ENCODE data around the gene LRRC26. TPM values are rescaled to one million over a fixed set of nuclear protein-coding genes. Genes with fewer than 3 reads are reported as not detected.
"Not testable (repeated sequence)": the region's sequence is repeated elsewhere in the genome, so short reads cannot be mapped to it uniquely, and the experiment has no call there.

LRRC26 gene
- polyA plus RNA-seq, 6 donors from 2014 or later = not detected

GRCh38 chr9:137136261-137136880, 33.5 kb downstream of the LRRC26 start:
- no peak overlapping the region for H3K27ac Mint-ChIP-seq
- H3K36me3 Mint-ChIP-seq = no peaks in the 10 kb centered on the region
- ATAC-seq (ENCODE audit: low read depth in 2 of 2) (peak in 1 of 2 donors; percentile 18), DNase-seq (no peak)
- peaks cover 9 to 12% (median 11%) of the 10 kb centered on the region in 3 donors for H3K4me1 Mint-ChIP-seq
- H3K27me3 Mint-ChIP-seq = peaks cover 24 to 60% (median 43%) of the 10 kb centered on the region in 3 donors
- peak overlapping the region in 2 of 8 donors; percentile 24 to 40 for H3K4me3 Mint-ChIP-seq
- no peaks in the 10 kb centered on the region for H3K9me3 Mint-ChIP-seq

GRCh38 chr9:137135154-137135553, 34.7 kb downstream of the LRRC26 start:
- not testable (repeated sequence) for H3K4me3 Mint-ChIP-seq; H3K9me3 Mint-ChIP-seq; ATAC-seq (ENCODE audit: low read depth in 2 of 2); H3K36me3 Mint-ChIP-seq; DNase-seq; H3K27ac Mint-ChIP-seq
- Mint-ChIP-seq H3K4me1 (peaks cover 13 to 17% (median 15%) of the 10 kb centered on the region in 3 donors), H3K27me3 (peaks cover 19 to 48% (median 36%) of the 10 kb centered on the region in 3 donors)

GRCh38 chr9:137134191-137134590, 35.7 kb downstream of the LRRC26 start:
- ATAC-seq (ENCODE audit: low read depth in 2 of 2) = no peak
- peaks cover 10 to 17% (median 15%) of the 10 kb centered on the region in 3 donors for H3K4me1 Mint-ChIP-seq
- H3K4me3 Mint-ChIP-seq = no peak overlapping the region
- H3K27ac Mint-ChIP-seq = no peak overlapping the region
- H3K36me3 Mint-ChIP-seq = no peaks in the 10 kb centered on the region
- DNase-seq = no peak
- H3K9me3 Mint-ChIP-seq = peaks cover 0 to 2% (median 0%) of the 10 kb centered on the region in 7 donors
- peaks cover 18 to 39% (median 28%) of the 10 kb centered on the region in 3 donors for H3K27me3 Mint-ChIP-seq

GRCh38 chr9:137130176-137130755, 39.6 kb downstream of the LRRC26 start:
- H3K4me3 Mint-ChIP-seq = peak overlapping the region; percentile 71 to 94 (median 82)
- peaks cover 27 to 38% (median 31%) of the 10 kb centered on the region in 3 donors for H3K4me1 Mint-ChIP-seq
- peaks cover 0 to 2% (median 0%) of the 10 kb centered on the region in 7 donors for H3K9me3 Mint-ChIP-seq
- H3K27ac Mint-ChIP-seq = peak overlapping the region in 4 of 6 donors; percentile 56 to 93 (median 71)
- no peaks in the 10 kb centered on the region for H3K36me3 Mint-ChIP-seq
- DNase-seq = no peak
- peaks cover 0 to 7% (median 4%) of the 10 kb centered on the region in 3 donors for H3K27me3 Mint-ChIP-seq
- ATAC-seq (ENCODE audit: low read depth in 2 of 2) = no peak

GRCh38 chr9:137129456-137130175, 40.2 kb downstream of the LRRC26 start:
- Mint-ChIP-seq H3K27ac (peak overlapping the region; percentile 36 to 99 (median 87)), H3K27me3 (peaks cover 0 to 4% (median 2%) of the 10 kb centered on the region in 3 donors), H3K4me3 (peak overlapping the region; percentile 85 to 99 (median 93)), H3K4me1 (peaks cover 27 to 38% (median 31%) of the 10 kb centered on the region in 3 donors), H3K9me3 (peaks cover 0 to 2% (median 0%) of the 10 kb centered on the region in 7 donors), H3K36me3 (no peaks in the 10 kb centered on the region)
- ATAC-seq (ENCODE audit: low read depth in 2 of 2) (peak; percentile 93 to 94), DNase-seq (peak; percentile 91)

GRCh38 chr9:137128862-137129455, 40.9 kb downstream of the LRRC26 start:
- peak in 1 of 2 donors; percentile 3 for ATAC-seq (ENCODE audit: low read depth in 2 of 2)
- H3K27ac Mint-ChIP-seq = peak overlapping the region; percentile 91 to 100 (median 98)
- H3K27me3 Mint-ChIP-seq = peaks cover 0 to 4% (median 0%) of the 10 kb centered on the region in 3 donors
- DNase-seq = no peak
- H3K4me3 Mint-ChIP-seq = peak overlapping the region; percentile 85 to 99 (median 93)
- peaks cover 27 to 38% (median 31%) of the 10 kb centered on the region in 3 donors for H3K4me1 Mint-ChIP-seq
- H3K36me3 Mint-ChIP-seq = no peaks in the 10 kb centered on the region
- H3K9me3 Mint-ChIP-seq = peaks cover 0 to 2% (median 0%) of the 10 kb centered on the region in 7 donors

- DNase-seq (no peak), ATAC-seq (ENCODE audit: low read depth in 2 of 2) (no peak)
- peak overlapping the region; percentile 91 to 100 (median 98) for H3K27ac Mint-ChIP-seq
- peaks cover 30 to 44% (median 36%) of the 10 kb centered on the region in 3 donors for H3K4me1 Mint-ChIP-seq
- peak overlapping the region; percentile 85 to 99 (median 93) for H3K4me3 Mint-ChIP-seq
- peaks cover 0 to 2% (median 0%) of the 10 kb centered on the region in 7 donors for H3K9me3 Mint-ChIP-seq
- peaks cover 0 to 4% (median 0%) of the 10 kb centered on the region in 3 donors for H3K27me3 Mint-ChIP-seq
- H3K36me3 Mint-ChIP-seq = no peaks in the 10 kb centered on the region
Observed at GRCh38 chr9:137128158-137128861, 41.5 kb downstream of the LRRC26 start.

- Mint-ChIP-seq H3K27me3 (no peaks in the 10 kb centered on the region), H3K4me1 (peaks cover 34 to 52% (median 42%) of the 10 kb centered on the region in 3 donors), H3K4me3 (peak overlapping the region; percentile 85 to 99 (median 93)), H3K36me3 (no peaks in the 10 kb centered on the region), H3K9me3 (peaks cover 0 to 2% (median 0%) of the 10 kb centered on the region in 7 donors), H3K27ac (peak overlapping the region; percentile 97 to 100 (median 98))
- DNase-seq = peak; percentile 66
- ATAC-seq (ENCODE audit: low read depth in 2 of 2) = peak; percentile 17 to 20
Observed at GRCh38 chr9:137127301-137128157, 42.3 kb downstream of the LRRC26 start.

- H3K4me1 Mint-ChIP-seq = peaks cover 41 to 59% (median 49%) of the 10 kb centered on the region in 3 donors
- peak overlapping the region; percentile 85 to 99 (median 93) for H3K4me3 Mint-ChIP-seq
- H3K27me3 Mint-ChIP-seq = no peaks in the 10 kb centered on the region
- DNase-seq (no peak), ATAC-seq (ENCODE audit: low read depth in 2 of 2) (no peak)
- no peaks in the 10 kb centered on the region for H3K36me3 Mint-ChIP-seq
- H3K27ac Mint-ChIP-seq = peak overlapping the region; percentile 97 to 100 (median 98)
- peaks cover 0 to 2% (median 0%) of the 10 kb centered on the region in 7 donors for H3K9me3 Mint-ChIP-seq
Observed at GRCh38 chr9:137126786-137127185, 43.1 kb downstream of the LRRC26 start.

- not testable (repeated sequence) for DNase-seq; H3K36me3 Mint-ChIP-seq; H3K27me3 Mint-ChIP-seq; ATAC-seq (ENCODE audit: low read depth in 2 of 2); H3K9me3 Mint-ChIP-seq
- peak overlapping the region in 2 of 6 donors; percentile 38 to 95 for H3K27ac Mint-ChIP-seq
- H3K4me3 Mint-ChIP-seq = peak overlapping the region in 4 of 8 donors; percentile 35 to 69 (median 42)
- H3K4me1 Mint-ChIP-seq = peaks cover 46 to 64% (median 49%) of the 10 kb centered on the region in 3 donors
Observed at GRCh38 chr9:137123952-137124462, 45.8 kb downstream of the LRRC26 start.

GRCh38 chr9:137123468-137123837, 46.4 kb downstream of the LRRC26 start:
- ATAC-seq (ENCODE audit: low read depth in 2 of 2) = no peak
- no peaks in the 10 kb centered on the region for H3K27me3 Mint-ChIP-seq
- peak overlapping the region in 3 of 8 donors; percentile 39 to 51 (median 39) for H3K4me3 Mint-ChIP-seq
- peaks cover 43 to 62% (median 45%) of the 10 kb centered on the region in 3 donors for H3K4me1 Mint-ChIP-seq
- DNase-seq = no peak
- no peaks in the 10 kb centered on the region for H3K9me3 Mint-ChIP-seq
- no peaks in the 10 kb centered on the region for H3K36me3 Mint-ChIP-seq
- peak overlapping the region in 5 of 6 donors; percentile 24 to 98 (median 85) for H3K27ac Mint-ChIP-seq
